Neural cell (in vitro differentiated cells): Measurements from ENCODE around the gene TSGA10IP. TPM values are rescaled to one million over a fixed set of nuclear protein-coding genes. Genes with fewer than 3 reads are reported as not detected.

ENCODE experiments used
- H2AFZ ChIP-seq: fragments of 200-600, 300-800 bp; sonication (generic), shearing (Covaris generic); 2 replicates; pipeline ENCODE4 v1.6.0; 2014; ENCODE audit warnings: low read depth, mild to moderate bottlenecking, antibody characterized with exemption, low read length, moderate library complexity
- H3F3A ChIP-seq: fragments of 200-600 bp; shearing (Covaris generic); 2 replicates; pipeline ENCODE4 v1.6.1; 2016; ENCODE audit warnings: mild to moderate bottlenecking, moderate library complexity, mixed read lengths, antibody characterized with exemption, low read length; ENCODE audit not compliant: insufficient read depth, poor library complexity, severe bottlenecking
- H3K27ac ChIP-seq: fragments of 200-600, 300-800 bp; sonication (generic), shearing (Covaris generic); 2 replicates; pipeline ENCODE4 v1.5.1; 2014; ENCODE audit warnings: mild to moderate bottlenecking, low read length, moderate library complexity
- H3K27me3 ChIP-seq: fragments of 300-800, 200-600 bp; sonication (generic), shearing (Covaris generic); 2 replicates; pipeline ENCODE4 v1.6.0; 2014; ENCODE audit warnings: mild to moderate bottlenecking, low read depth, low read length, moderate library complexity; ENCODE audit not compliant: insufficient read depth
- H3K36me3 ChIP-seq: fragments of 300-800, 200-600 bp; sonication (generic), shearing (Covaris generic); 2 replicates; pipeline ENCODE4 v1.5.1; 2014; ENCODE audit warnings: mild to moderate bottlenecking, antibody characterized with exemption, low read length, moderate library complexity; ENCODE audit not compliant: insufficient read depth
- H3K4me2 ChIP-seq: fragments of 300-800, 200-600 bp; sonication (generic), shearing (Covaris generic); 2 replicates; pipeline ENCODE4 v1.6.0; 2014; ENCODE audit warnings: mild to moderate bottlenecking, low read length
- H3K4me3 ChIP-seq: fragments of 300-800, 200-600 bp; sonication (generic), shearing (Covaris generic); 2 replicates; pipeline ENCODE4 v1.5.1; 2014; ENCODE audit warnings: mild to moderate bottlenecking, low read length, moderate library complexity
- H3K79me2 ChIP-seq: fragments of 200-600 bp; shearing (Covaris generic); replicated peaks from 2 replicates; pipeline ENCODE4 v1.6.0; 2014; ENCODE audit warnings: mild to moderate bottlenecking, low read length, moderate library complexity; ENCODE audit not compliant: insufficient read depth
- H3K9ac ChIP-seq: fragments of 300-800, 200-600 bp; sonication (generic), shearing (Covaris generic); 2 replicates; pipeline ENCODE4 v1.6.1; 2016; ENCODE audit warnings: mild to moderate bottlenecking, low read length, mixed read lengths
- H3K9me2 ChIP-seq: fragments of 200-600 bp; shearing (Covaris generic); 2 replicates; pipeline ENCODE4 v1.6.1; 2016; ENCODE audit warnings: mild to moderate bottlenecking, low read length, mixed read lengths; ENCODE audit not compliant: insufficient read depth
- H3K9me3 ChIP-seq: fragments of 200-600, 300-800 bp; sonication (generic), shearing (Covaris generic); 2 replicates; pipeline ENCODE4 v1.6.1; 2016; ENCODE audit warnings: mild to moderate bottlenecking, mixed run types, low read length, moderate library complexity, mixed read lengths
- H4K20me1 ChIP-seq: fragments of 200-600 bp; shearing (Covaris generic); 2 replicates; pipeline ENCODE4 v1.6.1; 2016; ENCODE audit warnings: mild to moderate bottlenecking, mixed run types; ENCODE audit not compliant: insufficient read depth
- CTCF ChIP-seq: fragments of 450-650 bp; IDR thresholded peaks from 2 replicates; pipeline ENCODE4 v1.5.1; 2014; ENCODE audit warnings: antibody characterized with exemption, mild to moderate bottlenecking, moderate library complexity; ENCODE audit not compliant: poor library complexity, severe bottlenecking
- EP300 ChIP-seq: fragments of 450-650 bp; conservative IDR thresholded peaks from 2 replicates; pipeline ENCODE4 v1.6.1; 2014; ENCODE audit warnings: antibody characterized with exemption, mild to moderate bottlenecking, moderate library complexity; ENCODE audit not compliant: poor library complexity, severe bottlenecking
- EZH2 ChIP-seq: fragments of 200-600, 300-800 bp; shearing (Covaris generic), sonication (generic); IDR thresholded peaks from 2 replicates; pipeline ENCODE4 v1.6.1; 2014; ENCODE audit warnings: antibody characterized with exemption, low read length, borderline replicate concordance, mild to moderate bottlenecking; ENCODE audit not compliant: insufficient read depth, poor library complexity, severe bottlenecking
- MXI1 ChIP-seq: fragments of 450-650 bp; conservative IDR thresholded peaks from 2 replicates; pipeline ENCODE4 v1.6.1; 2014; ENCODE audit warnings: antibody characterized with exemption, mild to moderate bottlenecking; ENCODE audit not compliant: poor library complexity, severe bottlenecking
- POLR2AphosphoS5 ChIP-seq: IDR thresholded peaks from 2 replicates; pipeline ENCODE4 v1.6.1; 2012
- RAD21 ChIP-seq: fragments of 450-650 bp; conservative IDR thresholded peaks from 2 replicates; pipeline ENCODE4 v1.6.1; 2014; ENCODE audit warnings: antibody characterized with exemption, mild to moderate bottlenecking, moderate library complexity
- SMC3 ChIP-seq: fragments of 450-650 bp; conservative IDR thresholded peaks from 2 replicates; pipeline ENCODE4 v1.6.1; 2014; ENCODE audit warnings: antibody characterized with exemption, mild to moderate bottlenecking, moderate library complexity; ENCODE audit not compliant: poor library complexity
- TAF1 ChIP-seq: IDR thresholded peaks from 2 replicates; pipeline ENCODE4 v1.6.1; 2012; ENCODE audit warnings: low read depth
- polyA plus RNA-seq: library from polyadenylated mRNA; depleted of rRNA; stranded (reverse); fragments of >200 nt; gene quantifications from 2 replicates; pipeline ENCODE4 v1.2.3, GENCODE V29; 2014
- TF ChIP-seq, protein P1 (sequence below): IDR thresholded peaks from 2 replicates; pipeline ENCODE4 v1.6.1; 2012; ENCODE audit warnings: borderline replicate concordance

Gene TSGA10IP
- polyA plus RNA-seq, 1 donor from 2014 or later = 0.53 TPM

- Histone ChIP-seq H3K27me3 (no peaks in the 10 kb centered on the region), H3K27ac (no peak overlapping the region), H3F3A (no peaks in the 10 kb centered on the region), H3K9ac (no peak overlapping the region), H3K36me3 (no peaks in the 10 kb centered on the region), H3K4me2 (no peak overlapping the region), H4K20me1 (no peaks in the 10 kb centered on the region), H3K9me2 (no peaks in the 10 kb centered on the region), H3K9me3 (no peaks in the 10 kb centered on the region), H3K79me2 (no peaks in the 10 kb centered on the region), H3K4me3 (no peak overlapping the region), H2AFZ (no peak overlapping the region)
- no peak for TF ChIP-seq EP300
- no peak for TF ChIP-seq RAD21
- TF ChIP-seq CTCF = no peak
- no peak for TF ChIP-seq EZH2
- no peak for TF ChIP-seq TAF1
- no peak for TF ChIP-seq MXI1
- TF ChIP-seq, protein P1, sequence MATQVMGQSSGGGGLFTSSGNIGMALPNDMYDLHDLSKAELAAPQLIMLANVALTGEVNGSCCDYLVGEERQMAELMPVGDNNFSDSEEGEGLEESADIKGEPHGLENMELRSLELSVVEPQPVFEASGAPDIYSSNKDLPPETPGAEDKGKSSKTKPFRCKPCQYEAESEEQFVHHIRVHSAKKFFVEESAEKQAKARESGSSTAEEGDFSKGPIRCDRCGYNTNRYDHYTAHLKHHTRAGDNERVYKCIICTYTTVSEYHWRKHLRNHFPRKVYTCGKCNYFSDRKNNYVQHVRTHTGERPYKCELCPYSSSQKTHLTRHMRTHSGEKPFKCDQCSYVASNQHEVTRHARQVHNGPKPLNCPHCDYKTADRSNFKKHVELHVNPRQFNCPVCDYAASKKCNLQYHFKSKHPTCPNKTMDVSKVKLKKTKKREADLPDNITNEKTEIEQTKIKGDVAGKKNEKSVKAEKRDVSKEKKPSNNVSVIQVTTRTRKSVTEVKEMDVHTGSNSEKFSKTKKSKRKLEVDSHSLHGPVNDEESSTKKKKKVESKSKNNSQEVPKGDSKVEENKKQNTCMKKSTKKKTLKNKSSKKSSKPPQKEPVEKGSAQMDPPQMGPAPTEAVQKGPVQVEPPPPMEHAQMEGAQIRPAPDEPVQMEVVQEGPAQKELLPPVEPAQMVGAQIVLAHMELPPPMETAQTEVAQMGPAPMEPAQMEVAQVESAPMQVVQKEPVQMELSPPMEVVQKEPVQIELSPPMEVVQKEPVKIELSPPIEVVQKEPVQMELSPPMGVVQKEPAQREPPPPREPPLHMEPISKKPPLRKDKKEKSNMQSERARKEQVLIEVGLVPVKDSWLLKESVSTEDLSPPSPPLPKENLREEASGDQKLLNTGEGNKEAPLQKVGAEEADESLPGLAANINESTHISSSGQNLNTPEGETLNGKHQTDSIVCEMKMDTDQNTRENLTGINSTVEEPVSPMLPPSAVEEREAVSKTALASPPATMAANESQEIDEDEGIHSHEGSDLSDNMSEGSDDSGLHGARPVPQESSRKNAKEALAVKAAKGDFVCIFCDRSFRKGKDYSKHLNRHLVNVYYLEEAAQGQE = no peak
- no peak for TF ChIP-seq SMC3
- TF ChIP-seq POLR2AphosphoS5 = no peak
Observed at GRCh38 chr11:65981972-65982823, 36.9 kb downstream of the TSGA10IP start.

GRCh38 chr11:65982824-65983588 is 37.7 kb downstream of the TSGA10IP start:
- Histone ChIP-seq H3K9me3 (no peaks in the 10 kb centered on the region), H3F3A (no peaks in the 10 kb centered on the region), H3K36me3 (no peaks in the 10 kb centered on the region), H3K79me2 (no peaks in the 10 kb centered on the region), H3K27me3 (no peaks in the 10 kb centered on the region), H4K20me1 (no peaks in the 10 kb centered on the region), H3K9me2 (no peaks in the 10 kb centered on the region), H3K9ac (no peak overlapping the region), H3K4me3 (no peak overlapping the region), H3K27ac (no peak overlapping the region), H2AFZ (no peak overlapping the region), H3K4me2 (no peak overlapping the region)
- no peak for TF ChIP-seq EZH2
- no peak for TF ChIP-seq RAD21
- no peak for TF ChIP-seq EP300
- TF ChIP-seq TAF1 = no peak
- no peak for TF ChIP-seq CTCF
- no peak for TF ChIP-seq SMC3
- TF ChIP-seq, protein P1 = no peak
